Vagina (tissue), 2 donors: ENCODE measurements around the gene TLR5.

Source experiments
- POLR2A ChIP-seq, 2 donors: fragments of 450-650 bp; IDR thresholded peaks; one replicate each; pipeline ENCODE4 v1.6.1; 2017; ENCODE audit warnings: antibody characterized with exemption in 2 of 2, mild to moderate bottlenecking in 2 of 2, moderate library complexity in 2 of 2
- POLR2AphosphoS5 ChIP-seq, 2 donors: sonication (generic); formaldehyde crosslinking; IDR thresholded peaks; one replicate each; pipeline ENCODE4 v1.9.0; 2017; ENCODE audit warnings: antibody characterized with exemption in 2 of 2, mild to moderate bottlenecking in 2 of 2, low read depth in 1 of 2; ENCODE audit not compliant: insufficient read depth in 1 of 2
- TF ChIP-seq, protein P1 (sequence below), 3 experiments: fragments of 450-650 bp in 2 of 3; fragments of 200-600 bp in 1 of 3; sonication (generic) in 1 of 3; IDR thresholded peaks; one replicate each; pipeline ENCODE4 v1.5.1; 2017 to 2019; ENCODE audit warnings: antibody characterized with exemption in 3 of 3, mild to moderate bottlenecking in 2 of 3, moderate library complexity in 2 of 3

DNA sequence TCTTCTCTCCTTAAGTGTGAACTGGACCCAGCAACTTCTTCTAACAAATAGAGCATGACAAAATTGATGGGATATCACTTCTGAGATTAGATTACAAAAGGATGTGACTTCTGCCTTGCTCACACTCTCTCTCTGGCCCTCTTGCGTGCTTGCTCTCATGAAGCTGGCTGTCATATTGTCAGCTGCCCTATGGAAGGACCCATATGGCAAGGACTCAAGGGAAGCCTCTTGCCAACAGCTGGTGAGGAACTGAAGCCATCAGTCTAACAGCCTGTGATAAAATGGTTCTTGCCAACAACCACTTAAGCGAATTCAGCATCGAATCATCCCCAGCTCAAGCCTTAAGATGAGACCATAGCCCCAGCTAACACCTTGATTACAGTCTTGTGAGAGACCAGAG, 4.8 kb upstream of the TLR5 start:
- TF ChIP-seq, protein P1, sequence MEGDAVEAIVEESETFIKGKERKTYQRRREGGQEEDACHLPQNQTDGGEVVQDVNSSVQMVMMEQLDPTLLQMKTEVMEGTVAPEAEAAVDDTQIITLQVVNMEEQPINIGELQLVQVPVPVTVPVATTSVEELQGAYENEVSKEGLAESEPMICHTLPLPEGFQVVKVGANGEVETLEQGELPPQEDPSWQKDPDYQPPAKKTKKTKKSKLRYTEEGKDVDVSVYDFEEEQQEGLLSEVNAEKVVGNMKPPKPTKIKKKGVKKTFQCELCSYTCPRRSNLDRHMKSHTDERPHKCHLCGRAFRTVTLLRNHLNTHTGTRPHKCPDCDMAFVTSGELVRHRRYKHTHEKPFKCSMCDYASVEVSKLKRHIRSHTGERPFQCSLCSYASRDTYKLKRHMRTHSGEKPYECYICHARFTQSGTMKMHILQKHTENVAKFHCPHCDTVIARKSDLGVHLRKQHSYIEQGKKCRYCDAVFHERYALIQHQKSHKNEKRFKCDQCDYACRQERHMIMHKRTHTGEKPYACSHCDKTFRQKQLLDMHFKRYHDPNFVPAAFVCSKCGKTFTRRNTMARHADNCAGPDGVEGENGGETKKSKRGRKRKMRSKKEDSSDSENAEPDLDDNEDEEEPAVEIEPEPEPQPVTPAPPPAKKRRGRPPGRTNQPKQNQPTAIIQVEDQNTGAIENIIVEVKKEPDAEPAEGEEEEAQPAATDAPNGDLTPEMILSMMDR (IDR thresholded peaks at IDR 0.05), result no peak
- TF ChIP-seq POLR2AphosphoS5 (IDR thresholded peaks at IDR 0.05; ENCODE audit: insufficient read depth in 1 of 2, low read depth in 1 of 2), result no peak
- no peak for TF ChIP-seq POLR2A (IDR thresholded peaks at IDR 0.05)
